Raji (cell line): ENCODE measurements around the gene OSBPL5.

Experiments
- POLR2A ChIP-seq: IDR thresholded peaks from 2 replicates; pipeline ENCODE4 v1.6.1; 2011; ENCODE audit warnings: low read depth, low read length, control low read depth; ENCODE audit not compliant: insufficient read depth

Gene OSBPL5

DNA sequence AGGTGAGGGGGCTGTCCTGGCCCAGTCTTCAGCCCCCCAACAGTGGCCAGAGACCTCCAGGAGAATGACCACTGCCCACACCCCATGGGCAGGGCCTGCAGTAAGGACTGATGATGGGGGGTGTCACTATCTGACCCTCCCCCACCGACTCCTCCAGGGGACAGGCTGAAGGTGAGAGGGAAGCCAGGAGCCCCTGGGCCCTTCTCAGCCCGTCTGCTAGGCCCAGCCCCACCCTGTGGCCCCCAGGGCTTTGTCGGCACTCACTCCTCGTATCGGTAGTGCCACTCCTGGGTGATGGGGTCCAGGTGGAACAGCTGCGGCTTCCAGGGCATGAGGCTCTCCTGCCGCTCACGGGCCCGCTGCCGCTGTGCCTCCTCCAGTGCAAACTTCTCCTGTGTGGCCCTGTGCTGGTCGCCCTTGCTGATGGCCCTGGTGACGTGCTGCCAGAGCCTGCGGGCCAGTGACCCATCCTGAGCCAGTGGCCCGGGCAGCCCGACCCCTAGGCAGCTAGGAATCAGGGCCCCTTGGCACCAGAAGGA lies 72.4 kb downstream of the OSBPL5 start:
- TF ChIP-seq POLR2A, result no peak

GRCh38 chr11:3091846-3092602 lies 73.1 kb downstream of the OSBPL5 start:
- TF ChIP-seq POLR2A, result no peak

DNA sequence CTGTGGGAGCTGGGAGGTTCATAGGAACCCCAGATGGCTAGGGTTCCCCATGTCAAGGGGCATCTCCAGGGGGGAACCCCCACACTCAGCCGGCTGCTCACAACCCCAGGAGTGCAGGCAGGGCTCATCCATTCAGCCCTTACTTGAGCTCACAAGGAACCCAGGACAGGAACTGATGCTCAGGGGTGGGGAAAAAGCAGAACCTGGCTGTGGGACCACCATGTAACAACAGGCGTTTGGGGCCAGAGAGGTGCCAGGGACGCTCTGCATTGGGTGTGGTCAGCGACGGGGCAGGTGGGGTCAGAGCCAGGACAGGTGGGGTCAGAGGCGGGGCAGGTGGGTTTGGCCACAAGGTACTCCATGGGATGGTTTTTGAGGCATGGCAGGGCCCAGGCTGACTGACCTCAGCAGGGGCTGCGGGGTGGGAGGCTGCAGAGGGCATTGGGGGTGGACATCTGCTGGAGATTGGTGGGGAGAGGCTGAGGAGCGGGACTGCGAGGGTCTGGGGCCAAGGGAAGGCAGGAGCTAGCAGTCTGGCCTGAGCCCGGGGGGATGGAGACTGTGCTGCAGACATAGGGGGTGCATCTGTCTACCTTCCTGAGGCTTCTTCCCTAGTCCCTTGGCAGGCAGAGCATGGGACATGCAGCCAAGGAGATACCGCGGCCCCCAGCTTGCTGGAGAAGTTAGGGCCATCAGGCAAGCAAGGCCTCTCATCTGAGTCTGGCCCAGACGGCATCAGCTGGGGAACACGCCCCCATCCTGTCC lies 73.8 kb downstream of the OSBPL5 start:
- no peak for TF ChIP-seq POLR2A

- no peak for TF ChIP-seq POLR2A
These were observed 74.8 kb downstream of the OSBPL5 start for GRCh38 chr11:3090096-3090901.

- TF ChIP-seq POLR2A, result no peak
These were observed 75.7 kb downstream of the OSBPL5 start for GRCh38 chr11:3089236-3090061.

GRCh38 chr11:3088806-3089205 lies 76.3 kb downstream of the OSBPL5 start:
- TF ChIP-seq POLR2A, result no peak

- no peak for TF ChIP-seq POLR2A
These were observed 77.0 kb downstream of the OSBPL5 start for GRCh38 chr11:3087821-3088800.

GRCh38 chr11:3087373-3087772 lies 77.7 kb downstream of the OSBPL5 start:
- TF ChIP-seq POLR2A, result no peak

GRCh38 chr11:3086671-3087150 lies 78.4 kb downstream of the OSBPL5 start:
- no peak for TF ChIP-seq POLR2A

- no peak for TF ChIP-seq POLR2A
These were observed 79.0 kb downstream of the OSBPL5 start for GRCh38 chr11:3086114-3086513.

GRCh38 chr11:3085052-3085451 lies 80.1 kb downstream of the OSBPL5 start:
- no peak for TF ChIP-seq POLR2A

DNA sequence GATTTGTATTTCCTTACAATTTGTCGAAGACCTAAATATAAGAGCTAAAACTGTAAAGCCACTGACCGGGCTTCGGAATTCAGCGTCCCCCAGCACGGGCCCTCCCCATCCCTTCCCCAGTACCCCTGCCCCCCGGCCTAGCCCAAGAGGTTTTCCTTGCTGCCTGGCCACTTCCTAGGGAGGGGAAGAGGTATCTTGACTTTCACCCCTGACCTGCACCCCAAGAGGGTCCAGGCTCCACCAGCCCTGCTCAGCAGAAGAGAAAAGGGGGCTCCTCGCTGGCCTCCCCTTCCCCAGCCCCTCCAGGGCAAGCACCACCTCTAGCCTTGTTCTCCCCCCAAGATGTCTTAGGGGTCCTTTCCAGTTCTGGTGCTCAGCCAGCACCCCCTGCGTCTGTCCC lies 81.8 kb downstream of the OSBPL5 start:
- no peak for TF ChIP-seq POLR2A

DNA sequence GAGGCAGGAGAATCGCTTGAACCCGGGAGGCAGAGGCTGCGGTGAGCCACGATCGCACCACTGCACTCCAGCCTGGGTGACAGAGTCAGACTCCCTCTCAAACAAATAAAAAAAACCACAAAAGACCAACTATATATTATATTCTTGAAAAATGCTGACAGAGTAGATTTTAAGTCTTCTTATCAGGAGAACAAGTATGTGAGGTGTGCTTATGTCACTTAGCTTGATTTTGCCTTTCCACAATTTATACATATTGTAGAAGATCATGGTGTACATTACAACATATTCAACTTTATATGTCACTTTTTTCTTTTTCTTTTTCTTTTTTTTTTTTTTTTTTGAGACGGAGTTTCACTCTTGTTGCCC lies 83.7 kb downstream of the OSBPL5 start:
- TF ChIP-seq POLR2A, result no peak
